Right atrium auricular region (tissue), 2 donors: Measurements from ENCODE around the gene PRELID1. TPM values are rescaled to one million over a fixed set of nuclear protein-coding genes. Genes with fewer than 3 reads are reported as not detected.
A peak's percentile ranks its signal among the peaks of the same experiment; 100 is the strongest.
"Not testable (repeated sequence)": the region's sequence is repeated elsewhere in the genome, so short reads cannot be mapped to it uniquely, and the experiment has no call there.

Experiments
- DNase-seq: peaks from one replicate; pipeline ENCODE4 v3.0.0-alpha.2; 2019; ENCODE audit warnings: low spot score
- H3K27ac ChIP-seq, 2 donors: fragments of 200-600 bp; sonication (generic); 1 replicate in 1 of 2; 2 replicates in 1 of 2; pipeline ENCODE4 v1.5.1; 2016 to 2019
- H3K27me3 ChIP-seq, 2 donors: fragments of 200-600 bp; sonication (generic); one replicate each; pipeline versions ENCODE4 v1.5.1 to v1.6.0; 2017 to 2019
- H3K36me3 ChIP-seq: fragments of 200-600 bp; sonication (generic); one replicate; pipeline ENCODE4 v1.5.1; 2016
- H3K4me1 ChIP-seq, 2 donors: fragments of 200-600 bp; sonication (generic); one replicate each; pipeline versions ENCODE4 v1.5.1 to v1.6.0; 2017 to 2019
- H3K4me3 ChIP-seq, 2 donors: fragments of 200-600 bp; sonication (generic); 1 replicate in 1 of 2; 2 replicates in 1 of 2; pipeline ENCODE4 v1.5.1; 2017 to 2019; ENCODE audit warnings: mild to moderate bottlenecking in 1 of 2, moderate library complexity in 1 of 2
- H3K9me3 ChIP-seq, 2 donors: fragments of 200-600 bp; sonication (generic); one replicate each; pipeline ENCODE4 v1.5.1; 2019
- CTCF ChIP-seq, 2 donors: fragments of 200-600 bp; sonication (generic); IDR thresholded peaks; one replicate each; pipeline ENCODE4 v1.5.1; 2019; ENCODE audit warnings: antibody characterized with exemption in 2 of 2
- total RNA-seq, 2 donors: library from RNA; depleted of rRNA; stranded (reverse); fragments of >200 nt; gene quantifications; one replicate each; pipeline ENCODE4 v1.1.0, GENCODE V29; 2016

Gene PRELID1
- total RNA-seq: 10 to 100 TPM; 26.7 to 44.3 TPM

- no peaks in the 10 kb centered on the region for H3K27me3 ChIP-seq
- H3K36me3 ChIP-seq: peaks cover 14% of the 10 kb centered on the region
- peaks cover 0 to 53% of the 10 kb centered on the region in 2 donors for H3K4me1 ChIP-seq
- H3K9me3 ChIP-seq: no peaks in the 10 kb centered on the region
- peak; percentile 87 for DNase-seq
- peak within 1 kb of the TSS; percentile 85 for H3K27ac ChIP-seq
- H3K4me3 ChIP-seq: peak within 1 kb of the TSS; percentile 90 to 96
- peak; percentile 26 to 54 for TF ChIP-seq CTCF (IDR thresholded peaks at IDR 0.05)
Observed at GRCh38 chr5:177303121-177303924, at the start of gene PRELID1, which contains the start of gene RAB24. TSS of gene PRELID1 (plus strand) at chr5:177303799. CDS start at chr5:177303986, 187 bp downstream. TSS of gene RAB24 (minus strand) at chr5:177303719. CDS start at chr5:177303288, 431 bp downstream.

- no peak for TF ChIP-seq CTCF (IDR thresholded peaks at IDR 0.05)
- peaks cover 73% of the 10 kb centered on the region for H3K36me3 ChIP-seq
Observed at GRCh38 chr5:177256296-177256695, 47.3 kb upstream of the PRELID1 start.

GRCh38 chr5:177258711-177259110, 44.9 kb upstream of the PRELID1 start:
- H3K36me3 ChIP-seq: peaks cover 80% of the 10 kb centered on the region
- H3K27me3 ChIP-seq, H3K27ac ChIP-seq, H3K9me3 ChIP-seq, DNase-seq, H3K4me1 ChIP-seq, H3K4me3 ChIP-seq: not testable (repeated sequence)

More at GRCh38 chr5:177256296-177256695, 47.3 kb upstream of the PRELID1 start:
- Histone ChIP-seq H3K4me3 (no peak overlapping the region), H3K27me3 (no peaks in the 10 kb centered on the region), H3K27ac (no peak overlapping the region), H3K4me1 (no peaks in the 10 kb centered on the region), H3K9me3 (no peaks in the 10 kb centered on the region)
- DNase-seq: no peak

- Histone ChIP-seq H3K4me1 (no peaks in the 10 kb centered on the region), H3K36me3 (peaks cover 82% of the 10 kb centered on the region), H3K27me3 (no peaks in the 10 kb centered on the region), H3K4me3 (no peak overlapping the region), H3K9me3 (no peaks in the 10 kb centered on the region), H3K27ac (no peak overlapping the region)
- no peak for TF ChIP-seq CTCF (IDR thresholded peaks at IDR 0.05)
- no peak for DNase-seq
Observed at GRCh38 chr5:177260961-177261360, 42.6 kb upstream of the PRELID1 start.

- Histone ChIP-seq H3K27ac (no peak overlapping the region), H3K4me3 (no peak overlapping the region), H3K4me1 (no peaks in the 10 kb centered on the region), H3K27me3 (no peaks in the 10 kb centered on the region), H3K36me3 (peaks cover 82% of the 10 kb centered on the region), H3K9me3 (no peaks in the 10 kb centered on the region)
- no peak for TF ChIP-seq CTCF (IDR thresholded peaks at IDR 0.05)
- no peak for DNase-seq
Observed at GRCh38 chr5:177261510-177261909, 42.1 kb upstream of the PRELID1 start.

GRCh38 chr5:177264178-177264577, 39.4 kb upstream of the PRELID1 start:
- Histone ChIP-seq H3K27me3 (no peaks in the 10 kb centered on the region), H3K4me3 (no peak overlapping the region), H3K36me3 (peaks cover 80% of the 10 kb centered on the region)

More at GRCh38 chr5:177264178-177264577, 39.4 kb upstream of the PRELID1 start:
- Histone ChIP-seq H3K4me1 (no peaks in the 10 kb centered on the region), H3K9me3 (no peaks in the 10 kb centered on the region), H3K27ac (no peak overlapping the region)
- DNase-seq: no peak
- TF ChIP-seq CTCF (IDR thresholded peaks at IDR 0.05): no peak
